HG02642 (cell line): Measurements from ENCODE around the gene TBCD.

Experiments used
- ATAC-seq: cut with Tn5 transposase; IDR thresholded peaks from one replicate; pipeline ENCODE4 v1.9.1; 2021; ENCODE audit warnings: mild to moderate bottlenecking; ENCODE audit not compliant: unreplicated experiment, poor library complexity

The TBCD gene

DNA sequence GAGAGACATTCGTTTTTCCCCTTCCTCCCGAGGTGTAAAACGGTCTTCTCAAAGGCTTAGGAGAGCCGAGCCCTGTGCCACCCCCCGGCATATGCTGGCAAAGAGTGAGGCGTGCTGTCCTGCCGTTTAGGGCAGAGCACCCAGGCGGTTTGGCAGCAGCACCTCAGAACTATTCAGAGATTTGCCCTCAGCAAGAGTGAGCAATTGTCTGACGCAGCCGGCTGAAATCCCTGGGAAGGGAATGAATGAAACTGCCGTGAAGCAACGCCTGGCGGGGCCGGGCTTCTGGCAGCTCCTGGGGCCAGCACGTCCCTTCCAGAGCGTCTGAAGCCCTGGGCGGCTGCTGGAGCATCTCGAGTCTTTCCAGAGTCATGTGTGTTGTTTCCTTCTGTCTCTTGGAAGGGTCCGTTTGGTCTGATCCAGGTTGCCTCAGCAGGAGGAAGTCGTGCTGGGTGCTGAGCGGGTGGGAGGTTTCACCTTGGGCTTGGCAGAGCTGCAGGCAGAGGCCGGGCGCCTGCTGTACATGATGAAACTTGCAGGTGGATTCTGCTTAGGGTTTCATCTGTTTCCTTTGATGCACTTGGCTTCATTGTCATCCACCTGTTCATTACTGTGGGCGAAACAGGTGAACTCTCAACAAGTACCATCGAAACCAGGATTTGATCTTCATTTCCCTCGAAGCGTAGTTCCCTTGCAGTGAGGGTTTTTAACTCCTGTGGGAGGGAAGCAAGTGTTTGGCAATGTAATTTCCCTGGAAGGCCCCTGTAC is 35.4 kb downstream of the TBCD start:
- ATAC-seq = no peak

DNA sequence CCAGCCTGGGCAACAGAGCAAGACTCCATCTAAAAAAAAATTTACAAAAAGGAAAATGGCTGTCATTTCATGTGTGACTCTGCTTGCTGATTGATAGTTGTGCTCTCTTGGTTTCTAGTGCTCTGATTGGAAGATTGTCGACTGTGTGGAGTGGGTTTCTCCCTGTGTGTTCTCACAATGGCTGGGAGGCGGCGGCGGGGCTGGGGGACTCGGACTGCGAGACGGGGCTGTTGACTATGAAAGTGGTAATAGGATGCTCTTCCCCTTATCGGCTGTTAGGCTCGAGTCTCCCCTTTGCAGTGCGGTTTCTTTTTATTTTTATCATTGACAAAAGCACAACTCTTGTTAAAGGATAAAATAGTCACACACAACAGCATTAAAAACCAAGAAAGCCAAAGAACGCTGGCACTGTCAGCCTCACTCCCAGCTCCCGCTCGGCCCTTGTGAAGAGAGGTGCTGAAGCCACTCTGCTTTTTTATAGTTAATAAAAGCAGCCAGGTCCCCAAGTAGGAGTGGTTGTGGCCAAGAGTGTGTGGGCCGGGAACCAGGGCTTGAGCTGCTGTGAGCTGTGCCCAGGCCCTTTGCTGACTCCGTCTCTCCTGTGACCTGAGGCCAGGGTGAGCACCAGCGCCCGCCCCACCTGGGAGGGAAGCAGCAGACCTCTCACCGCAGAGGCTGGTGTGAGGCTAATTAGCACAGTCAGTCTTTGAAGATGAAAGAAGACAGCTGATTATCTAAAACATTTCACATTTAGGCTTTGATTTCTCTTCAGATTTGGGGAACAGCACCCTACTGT is 36.5 kb downstream of the TBCD start:
- ATAC-seq = no peak

DNA sequence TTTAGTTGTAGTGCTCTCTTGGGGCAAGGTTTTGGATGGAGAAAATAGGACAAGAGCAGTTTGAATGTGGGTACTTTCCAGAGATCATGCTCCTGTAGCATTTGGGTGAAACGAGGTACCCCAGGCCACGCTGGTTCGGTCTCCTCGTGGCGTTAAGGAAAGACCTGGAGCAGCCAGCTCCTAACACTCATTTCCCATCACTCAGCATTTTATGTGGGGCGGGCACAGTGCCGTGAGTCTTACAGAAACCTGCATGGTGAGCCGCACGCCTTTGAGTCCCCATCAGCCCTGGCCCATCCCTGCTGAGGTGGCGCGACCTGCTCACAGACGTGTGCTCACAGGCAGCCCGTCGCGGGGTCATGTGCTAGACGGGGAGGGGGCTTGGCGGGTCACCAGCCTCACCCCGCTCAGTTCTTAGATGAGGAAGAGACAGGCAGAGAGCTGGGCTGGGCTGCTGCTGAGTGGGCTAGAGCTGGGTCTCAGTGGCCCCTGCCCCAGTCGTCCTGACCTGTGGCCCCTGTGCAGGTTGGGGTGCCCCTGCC is 37.3 kb downstream of the TBCD start:
- no peak for ATAC-seq

DNA sequence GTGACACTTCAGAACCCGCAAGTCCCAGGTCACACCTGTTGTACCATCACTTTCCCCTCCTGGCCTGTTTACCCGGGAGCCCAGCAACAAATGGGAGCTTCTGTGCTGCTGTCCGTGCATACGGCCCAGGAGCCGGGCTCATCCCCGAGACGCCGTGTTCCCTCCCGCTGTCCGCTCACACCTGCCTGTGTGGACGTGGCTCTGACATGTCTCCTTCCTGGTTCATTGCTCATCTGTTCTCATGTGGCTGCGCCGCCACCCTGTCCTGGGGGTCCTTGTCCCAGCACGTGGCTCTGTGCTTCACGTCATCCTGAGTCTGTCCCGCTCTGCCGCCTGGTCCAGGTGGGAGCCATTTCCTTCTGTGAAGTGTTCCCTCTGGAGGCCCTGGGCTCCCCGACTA is 37.9 kb downstream of the TBCD start:
- ATAC-seq = no peak

DNA sequence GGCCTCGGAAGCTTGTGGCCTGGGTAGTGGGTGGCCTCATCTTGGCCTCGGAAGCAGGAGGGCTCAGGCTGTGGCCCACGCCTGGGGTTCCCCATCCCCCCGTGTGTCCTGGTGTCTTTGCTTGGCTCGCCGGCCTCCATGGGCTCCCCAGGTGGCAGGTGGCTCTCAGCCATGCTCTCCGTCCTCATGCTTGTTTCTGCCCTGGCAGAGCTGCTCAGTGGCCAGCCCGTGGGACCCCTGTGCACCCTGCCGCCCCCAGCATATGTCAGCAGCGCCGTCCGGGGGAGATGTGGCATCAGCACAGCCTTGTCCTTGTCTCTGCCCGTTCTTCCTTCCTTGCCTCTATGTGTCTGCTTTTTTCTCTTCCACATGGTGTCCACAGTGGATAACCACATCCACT is 38.5 kb downstream of the TBCD start:
- no peak for ATAC-seq

DNA sequence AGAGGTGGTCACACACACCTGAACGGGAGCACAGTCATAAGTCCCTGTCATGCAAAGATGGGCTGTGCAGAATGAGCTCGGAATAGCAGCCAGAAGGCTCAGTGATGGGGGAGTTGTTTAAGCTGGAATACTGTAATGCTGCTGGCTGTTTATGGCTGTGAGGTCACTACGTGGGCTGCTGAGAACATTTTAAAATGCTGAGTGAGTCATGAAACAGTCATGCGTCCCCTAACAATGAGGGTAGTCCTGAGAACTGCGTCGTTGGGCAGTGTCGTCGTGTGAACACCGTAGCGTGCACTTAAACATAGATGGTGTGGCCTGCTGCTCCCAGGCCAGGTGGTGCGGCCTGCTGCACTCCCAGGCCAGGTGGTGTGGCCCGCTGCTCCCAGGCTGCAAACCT is 39.7 kb downstream of the TBCD start:
- no peak for ATAC-seq

DNA sequence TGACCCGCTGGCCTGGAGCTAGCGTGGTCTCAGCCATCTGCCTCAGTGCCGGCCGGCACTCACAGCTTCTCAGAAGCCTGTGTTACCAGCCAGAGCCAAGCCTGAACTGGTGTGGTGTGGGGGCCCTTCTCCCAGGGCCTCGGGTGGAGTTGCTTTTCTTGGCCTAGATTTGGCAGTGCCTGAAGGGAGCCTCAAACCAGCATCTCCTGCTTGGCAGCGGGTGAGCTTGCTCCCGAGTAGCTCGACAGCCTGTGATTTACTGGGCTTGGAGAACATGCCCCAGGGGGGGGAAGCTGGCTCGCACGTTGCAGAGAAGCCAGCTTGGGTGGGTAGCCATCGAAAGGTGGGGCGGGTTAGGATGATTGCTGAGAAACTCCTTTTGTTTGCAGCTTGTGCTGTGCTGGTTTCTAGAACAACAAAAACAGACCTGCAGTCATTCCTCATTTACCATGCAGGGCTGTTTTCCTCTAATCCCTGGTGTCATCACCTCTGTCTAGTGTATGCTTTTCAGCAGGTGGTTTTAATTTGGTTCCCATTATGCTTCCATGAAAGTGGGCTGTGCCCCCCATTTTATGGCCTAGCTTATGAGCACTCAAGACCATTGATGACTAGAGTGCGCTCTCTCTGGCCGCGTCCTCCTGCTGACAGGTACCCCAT is 42.2 kb downstream of the TBCD start:
- no peak for ATAC-seq

DNA sequence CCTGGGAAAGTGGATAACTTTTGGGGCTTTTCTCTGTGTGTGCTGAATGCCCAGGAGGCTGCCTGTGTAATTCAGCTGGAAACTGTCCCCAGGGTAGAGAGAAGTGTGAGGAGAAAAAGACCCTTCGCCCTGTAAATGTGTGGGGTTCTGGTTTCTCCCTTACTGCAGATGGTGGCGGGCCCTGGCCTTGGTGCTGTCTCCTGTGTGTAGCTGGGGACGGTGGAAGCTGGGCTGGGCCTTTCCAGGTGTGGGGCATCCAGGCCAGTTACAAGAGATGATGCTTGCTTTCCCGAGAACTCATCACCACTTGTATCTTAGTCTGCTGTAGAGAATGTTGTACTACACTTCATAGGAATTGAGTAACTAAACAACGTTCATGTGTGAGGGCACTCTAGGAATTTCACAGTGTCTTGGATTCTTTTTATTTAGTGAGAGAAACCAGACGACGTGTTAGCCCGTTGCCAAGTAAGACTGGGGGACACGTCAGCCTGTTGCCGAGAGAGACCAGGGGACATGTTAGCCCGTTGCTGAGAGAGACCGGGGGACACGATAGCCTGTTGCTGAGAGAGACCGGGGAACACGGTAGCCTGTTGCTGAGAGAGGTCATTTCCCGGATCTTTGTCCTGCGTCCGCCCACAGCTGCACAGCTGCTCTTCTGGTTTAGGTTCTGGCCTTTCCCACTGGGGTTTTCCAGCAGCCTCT is 43.1 kb downstream of the TBCD start:
- ATAC-seq = no peak

DNA sequence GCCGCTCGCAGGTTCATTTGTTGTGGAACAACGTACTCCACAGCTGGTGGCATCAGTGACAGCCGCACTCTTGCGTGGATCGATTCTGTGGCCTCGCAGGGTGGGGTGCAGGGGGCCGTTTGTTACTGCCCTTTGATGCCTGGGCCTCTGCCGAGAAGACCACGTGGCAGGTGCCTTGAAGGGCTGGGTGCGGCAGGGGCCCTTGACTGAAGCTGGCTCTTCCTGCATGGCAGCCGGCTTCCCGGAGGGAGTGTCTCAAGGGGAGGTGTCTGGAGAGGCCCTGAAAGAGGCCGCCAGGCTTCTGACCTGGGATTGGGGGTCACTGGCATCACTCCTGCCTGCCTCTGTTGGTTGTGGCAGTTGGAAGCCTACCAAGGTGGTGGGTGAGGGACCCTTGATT is 43.8 kb downstream of the TBCD start:
- ATAC-seq = no peak

DNA sequence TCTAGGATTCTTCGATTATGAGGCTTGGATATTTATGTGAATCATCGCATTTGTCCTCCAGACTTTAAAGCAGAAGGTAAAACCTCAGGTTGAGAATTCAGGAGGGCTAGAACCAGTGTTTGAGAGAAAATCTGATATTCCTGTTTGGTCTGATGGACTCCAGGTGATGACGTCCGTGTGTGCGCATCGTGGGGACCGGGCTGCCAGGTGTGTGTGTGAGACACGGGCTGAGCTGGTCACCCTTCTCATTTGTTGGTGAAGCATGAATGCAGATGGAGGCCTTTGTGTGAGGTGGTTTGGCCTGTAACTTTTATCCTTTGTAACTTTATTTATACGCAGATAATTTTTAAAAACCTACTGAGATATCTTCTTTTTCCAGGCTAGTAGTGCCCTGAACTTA is 45.2 kb downstream of the TBCD start:
- no peak for ATAC-seq

DNA sequence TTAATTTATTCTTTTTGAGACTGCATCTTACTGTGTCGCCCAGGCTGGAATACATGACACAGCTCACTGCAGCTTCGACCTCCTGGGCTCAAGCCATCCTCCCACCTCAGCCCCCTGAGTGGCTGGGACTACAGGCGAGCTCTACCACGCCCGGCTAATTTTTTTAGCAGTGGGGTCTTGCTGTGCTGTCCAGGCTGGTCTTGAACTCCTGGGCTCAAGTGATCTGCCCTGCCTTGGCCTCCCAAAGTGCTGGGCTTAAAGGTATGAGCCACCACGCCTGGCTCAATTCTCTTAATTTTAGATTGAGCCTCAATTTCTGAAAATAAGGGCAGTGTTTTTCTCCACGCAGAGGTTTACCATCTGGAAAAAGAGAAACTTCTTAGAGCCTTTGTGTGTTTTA is 46.9 kb downstream of the TBCD start:
- no peak for ATAC-seq

DNA sequence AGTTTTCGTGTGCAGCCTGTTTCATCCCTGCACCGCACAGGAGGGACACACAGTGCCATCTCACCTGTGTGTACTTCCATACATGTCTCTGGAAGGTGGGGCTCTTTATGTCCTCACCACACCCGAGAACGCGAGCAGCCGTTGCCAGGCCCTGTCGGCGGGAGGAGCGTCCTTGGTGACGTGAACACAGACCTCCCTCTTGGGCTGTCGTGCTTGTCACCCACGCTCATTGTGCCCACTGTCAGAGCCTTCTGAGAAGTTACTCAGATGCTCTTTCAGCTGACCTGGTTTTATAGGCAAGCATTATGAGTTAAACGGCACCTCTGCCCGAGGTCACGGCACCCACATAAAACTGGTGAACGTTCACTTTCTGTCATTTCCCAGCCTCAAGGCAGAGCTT is 47.7 kb downstream of the TBCD start:
- no peak for ATAC-seq

DNA sequence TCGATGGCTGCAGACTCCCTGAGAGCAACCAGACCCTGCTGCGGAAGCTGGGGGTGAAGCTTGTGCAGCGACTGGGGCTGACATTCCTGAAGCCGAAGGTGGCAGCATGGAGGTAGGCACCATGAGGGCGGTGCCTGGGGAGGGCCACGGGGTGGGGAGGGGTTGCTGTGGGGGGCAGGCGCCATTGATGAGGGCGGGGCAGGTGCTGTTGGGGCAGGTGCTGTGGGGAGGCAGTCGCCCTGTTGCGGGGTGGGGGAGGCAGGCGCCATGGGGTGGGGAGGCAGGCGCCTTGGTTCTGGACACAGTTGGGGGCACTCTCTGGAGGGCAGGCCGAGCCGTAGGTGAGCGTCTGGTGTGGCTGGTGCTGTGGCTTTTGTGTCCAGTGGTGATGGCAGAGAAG is 49.0 kb downstream of the TBCD start:
- ATAC-seq = no peak

DNA sequence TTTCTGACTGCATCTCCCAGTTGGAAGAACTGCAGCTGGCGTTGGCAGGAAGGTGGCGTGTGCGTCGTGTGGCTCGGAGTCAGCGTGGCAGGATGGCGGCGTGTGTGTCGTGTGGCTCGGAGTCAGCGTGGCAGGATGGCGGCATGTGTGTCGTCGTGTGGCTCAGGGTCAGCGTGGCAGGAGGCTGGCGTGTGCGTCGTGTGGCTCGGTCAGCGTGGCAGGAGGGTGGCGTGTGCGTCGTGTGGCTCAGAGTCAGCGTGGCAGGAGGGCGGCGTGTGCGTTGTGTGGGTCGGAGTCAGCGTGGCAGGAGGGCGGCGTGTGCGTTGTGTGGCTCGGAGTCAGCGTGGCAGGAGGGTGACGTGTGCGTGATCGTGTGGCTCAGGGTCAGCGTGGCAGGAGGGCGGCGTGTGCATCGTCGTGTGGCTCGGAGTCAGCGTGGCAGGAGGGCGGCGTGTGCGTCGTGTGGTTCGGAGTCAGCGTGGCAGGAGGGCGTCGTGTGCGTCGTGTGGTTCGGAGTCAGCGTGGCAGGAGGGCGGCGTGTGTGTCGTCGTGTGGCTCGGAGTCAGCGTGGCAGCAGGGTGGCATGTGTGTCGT is 49.6 kb downstream of the TBCD start:
- ATAC-seq = no peak

DNA sequence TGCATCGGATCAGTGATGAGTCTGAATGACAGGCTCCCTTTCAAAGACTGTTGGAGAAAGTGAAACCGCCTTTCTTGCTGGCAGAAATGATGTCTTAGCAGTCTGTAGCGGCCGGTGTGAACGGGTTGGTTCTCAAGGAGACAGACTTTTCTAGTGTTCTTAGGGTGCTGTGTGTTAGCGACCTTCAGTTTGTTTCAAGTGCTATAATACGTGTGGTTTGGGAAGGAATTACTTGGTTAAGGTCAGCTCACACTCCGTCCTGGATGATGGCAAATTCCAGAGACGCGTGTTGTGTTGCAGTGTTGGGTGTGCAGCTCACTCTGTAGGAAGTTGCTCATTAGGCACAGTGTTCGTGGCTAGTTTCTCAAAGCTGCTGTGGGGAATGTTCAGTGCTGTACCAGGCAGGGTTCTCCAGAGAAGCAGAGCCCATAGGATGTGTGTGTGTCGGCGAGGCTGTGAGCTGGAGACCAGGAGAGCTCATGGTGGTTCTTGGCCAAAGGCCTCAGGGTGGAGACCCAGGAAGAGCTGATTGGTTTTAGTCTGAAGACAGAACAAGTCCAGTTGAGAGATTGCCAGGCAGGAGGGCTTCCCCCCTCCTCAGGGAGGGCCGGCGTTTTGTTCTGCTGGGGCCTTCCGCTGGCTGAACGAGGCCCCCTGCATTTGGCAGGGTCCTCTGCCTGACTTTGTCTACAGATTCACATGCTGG is 50.4 kb downstream of the TBCD start:
- ATAC-seq = no peak

DNA sequence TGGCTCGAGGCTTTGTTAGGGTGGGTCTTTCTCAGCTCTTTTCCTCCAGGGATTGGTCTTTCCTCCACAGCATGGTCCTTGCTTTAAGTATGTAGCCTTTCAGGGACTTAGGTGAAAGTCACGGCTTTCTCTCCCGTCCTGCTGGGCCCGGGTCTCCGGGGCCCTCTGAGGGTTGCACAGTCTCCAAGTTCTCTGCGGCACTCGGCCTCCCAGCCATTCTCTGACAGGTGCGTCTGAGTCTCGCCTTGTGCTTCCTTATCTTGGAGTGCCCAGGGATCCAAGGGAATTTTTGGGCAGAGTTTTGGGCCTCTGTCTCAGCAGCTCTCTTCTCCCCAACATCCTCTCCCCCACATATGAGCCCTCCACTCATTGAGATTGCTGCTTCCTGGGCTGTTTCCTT is 51.3 kb downstream of the TBCD start:
- ATAC-seq = no peak

DNA sequence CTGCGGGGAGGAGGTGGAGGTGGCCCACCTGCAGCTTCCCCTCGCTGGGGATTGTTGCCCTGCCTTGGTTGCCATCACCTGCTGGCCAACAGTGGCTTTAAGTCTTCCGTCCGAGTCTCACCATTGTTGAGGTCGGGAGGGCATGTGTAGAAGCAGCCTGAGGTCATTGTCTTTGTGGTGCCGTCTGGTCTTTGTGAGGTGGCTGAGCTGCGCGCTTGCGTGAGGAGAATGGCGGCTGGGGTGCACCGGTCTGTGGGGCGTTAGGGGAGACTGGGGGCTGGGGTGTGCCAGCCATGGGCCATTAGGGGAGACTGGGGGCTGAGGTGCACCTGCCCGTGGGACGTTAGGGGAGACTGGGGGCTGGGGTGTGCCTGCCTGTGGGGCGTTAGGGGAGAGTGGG is 51.7 kb downstream of the TBCD start:
- ATAC-seq = no peak

DNA sequence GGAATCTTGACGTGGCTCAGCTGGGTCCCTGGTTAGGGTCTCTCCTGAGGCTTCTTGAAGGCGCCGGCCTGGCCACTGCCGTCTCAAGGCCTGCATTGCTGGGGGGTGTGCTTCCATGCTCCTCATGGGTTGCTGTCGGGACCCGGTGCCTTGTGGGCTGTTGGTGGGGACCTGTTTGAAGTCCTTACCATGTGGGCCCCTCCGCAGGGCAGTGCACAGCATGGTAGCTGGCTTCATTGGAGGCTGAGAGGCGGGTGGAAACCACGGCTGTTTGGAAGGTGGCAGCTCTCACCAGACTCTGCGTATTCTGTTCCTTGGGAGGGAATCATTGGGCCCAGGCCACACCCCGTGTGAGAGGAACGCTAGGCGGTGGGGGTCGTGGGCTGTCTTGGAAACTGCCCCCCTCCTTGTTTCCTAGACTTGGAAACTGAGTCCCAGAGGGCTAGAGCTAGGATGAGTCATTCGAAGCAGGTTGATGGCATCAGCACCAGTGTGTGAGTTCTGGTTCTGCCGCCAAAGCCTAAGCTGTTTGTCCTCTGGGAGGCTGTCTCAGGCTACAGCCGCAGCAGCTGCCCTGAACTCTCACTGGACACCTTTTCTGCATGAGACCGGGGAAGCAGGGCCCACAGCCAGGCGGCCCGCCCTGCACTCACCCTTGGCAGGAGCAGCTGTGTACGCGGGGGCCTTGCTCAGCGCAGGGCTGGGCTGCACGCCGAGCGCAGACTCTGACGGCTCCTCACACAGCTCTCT is 52.8 kb downstream of the TBCD start:
- ATAC-seq = no peak

DNA sequence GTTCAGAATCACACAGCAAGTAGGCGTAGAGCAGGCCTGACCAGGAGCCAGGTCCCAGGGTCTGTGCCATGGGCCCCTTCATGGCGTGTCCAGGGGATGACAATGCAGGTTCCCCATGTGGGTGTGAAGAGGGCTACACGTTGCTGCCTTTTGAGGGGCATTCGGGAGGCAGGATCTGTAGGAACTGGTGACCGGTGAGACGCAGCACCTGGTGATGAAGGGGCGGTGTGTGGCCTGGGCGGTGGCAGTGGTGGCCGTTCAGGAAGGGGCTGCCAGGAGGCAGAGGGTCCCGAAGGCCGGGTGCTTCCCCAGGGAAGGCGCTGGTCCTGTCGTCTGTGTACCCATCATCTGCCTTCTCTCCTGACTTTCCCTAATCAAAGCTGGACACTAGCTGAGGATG is 53.4 kb downstream of the TBCD start:
- ATAC-seq = no peak
